RCC 7860 (cell line): Measurements from ENCODE around the gene TTBK2.
"Not testable (repeated sequence)": the region's sequence is repeated elsewhere in the genome, so short reads cannot be mapped to it uniquely, and the experiment has no call there.

ENCODE experiments used
- DNase-seq: peaks from one replicate; pipeline ENCODE4 v3.0.0-alpha.2; 2015; ENCODE audit warnings: low spot score
- FAIRE-seq: peaks from 2 replicates; lab custom pipeline; 2012; peaks lifted over from hg19 to GRCh38; lab: Jason Lieb, UNC

The TTBK2 gene

DNA sequence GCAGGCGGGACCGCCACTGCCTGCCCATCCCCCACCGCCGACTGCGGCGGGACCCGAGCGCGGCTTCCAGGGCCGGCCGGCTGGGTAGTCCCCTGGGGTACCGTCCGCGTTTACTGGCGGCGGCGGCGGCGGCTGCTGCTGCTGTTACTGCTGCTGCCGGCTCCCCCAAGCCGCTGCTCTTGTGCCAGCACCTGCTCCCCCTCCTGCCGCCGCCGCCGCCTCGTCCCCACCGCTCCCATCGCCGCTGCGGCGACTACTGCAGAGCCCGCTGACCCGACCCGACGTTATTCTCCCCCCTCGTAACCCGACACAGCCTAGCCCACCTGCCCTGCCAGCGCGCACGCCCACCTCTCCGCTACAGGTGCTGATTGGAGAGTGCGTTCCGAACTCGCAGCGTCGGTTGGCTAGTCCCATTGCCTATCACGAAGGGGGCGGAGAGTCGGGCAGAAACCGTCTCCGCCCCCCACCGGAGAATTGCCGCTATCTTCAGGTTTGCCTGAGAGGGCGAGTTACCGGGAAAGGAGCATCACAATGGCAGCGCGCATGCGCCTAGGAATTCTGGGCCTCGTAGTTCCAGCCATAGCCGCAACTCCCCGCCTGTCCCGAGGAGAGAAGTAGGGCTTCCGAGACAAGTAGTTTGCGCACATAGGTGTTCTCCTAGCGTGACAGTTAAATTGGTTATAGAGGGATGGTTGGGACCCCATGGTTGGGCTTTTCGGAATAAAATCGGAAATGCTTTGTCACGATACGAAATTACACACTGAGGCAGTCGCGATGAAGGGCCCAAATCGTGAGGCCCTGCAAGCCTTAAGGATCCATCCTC, at the start of gene TTBK2:
TTBK2 (minus strand) TSS at position 260 of the 823 bp plus-strand sequence. CDS start 42,161 bp downstream, outside the sequence.
- peak; percentile 90 for FAIRE-seq
- DNase-seq = peak; percentile 97

DNA sequence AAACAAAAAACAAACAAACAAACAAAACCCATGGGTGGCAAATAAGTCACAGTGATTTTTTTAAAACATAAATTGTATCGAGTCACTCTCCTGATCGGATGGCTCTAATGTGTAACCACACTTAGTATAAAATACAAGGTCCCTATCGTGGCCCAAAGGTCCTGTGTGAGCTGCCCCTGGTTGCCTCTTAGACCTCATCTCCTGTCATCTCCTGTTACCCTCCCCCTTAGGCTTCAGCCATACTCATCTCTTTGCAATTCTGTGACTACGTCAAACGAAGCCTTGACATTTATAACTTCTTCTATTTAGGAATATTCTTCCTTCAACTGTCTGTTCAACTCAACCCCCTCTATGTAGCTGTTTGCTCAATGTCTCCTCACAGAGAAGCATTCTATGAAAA, 43.9 kb upstream of the TTBK2 start:
- DNase-seq (no peak), FAIRE-seq (no peak)

GRCh38 chr15:42955518-42955917, 34.9 kb upstream of the TTBK2 start:
- FAIRE-seq = no peak
- DNase-seq = no peak

GRCh38 chr15:42954291-42954690, 33.7 kb upstream of the TTBK2 start:
- FAIRE-seq = no peak
- no peak for DNase-seq

DNA sequence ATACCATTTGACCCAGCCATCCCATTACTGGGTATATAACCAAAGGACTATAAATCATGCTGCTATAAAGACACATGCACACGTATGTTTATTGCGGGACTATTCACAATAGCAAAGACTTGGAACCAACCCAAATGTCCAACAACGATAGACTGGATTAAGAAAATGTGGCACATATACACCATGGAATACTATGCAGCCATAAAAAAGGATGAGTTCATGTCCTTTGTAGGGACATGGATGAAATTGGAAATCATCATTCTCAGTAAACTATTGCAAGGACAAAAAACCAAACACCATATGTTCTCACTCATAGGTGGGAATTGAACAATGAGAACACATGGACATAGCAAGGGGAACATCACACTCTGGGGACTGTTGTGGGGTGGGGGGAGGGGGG, 28.3 kb upstream of the TTBK2 start:
- FAIRE-seq, DNase-seq: not testable (repeated sequence)

- no peak for DNase-seq
- no peak for FAIRE-seq
These were observed 19.9 kb upstream of the TTBK2 start for GRCh38 chr15:42940527-42940926.

DNA sequence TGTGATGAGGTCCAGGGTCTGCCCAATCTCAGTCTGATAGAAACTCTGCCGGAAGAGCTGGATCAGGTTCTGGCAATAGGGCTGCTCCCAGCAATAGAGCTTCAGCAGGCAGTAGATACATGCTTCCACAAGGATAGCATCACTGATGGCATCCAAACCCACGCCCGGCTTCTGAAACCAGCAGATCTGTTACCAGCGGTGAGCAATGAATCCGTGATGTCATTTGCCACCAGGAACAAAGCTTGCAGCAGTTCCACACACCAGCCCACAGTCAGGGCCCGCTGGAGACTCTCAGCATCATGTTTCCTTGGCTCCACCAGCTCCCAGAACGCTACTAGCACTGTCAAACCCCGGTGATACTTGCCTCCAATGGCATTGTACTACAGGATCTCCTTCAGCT, 19.3 kb upstream of the TTBK2 start:
- no peak for DNase-seq
- no peak for FAIRE-seq

DNA sequence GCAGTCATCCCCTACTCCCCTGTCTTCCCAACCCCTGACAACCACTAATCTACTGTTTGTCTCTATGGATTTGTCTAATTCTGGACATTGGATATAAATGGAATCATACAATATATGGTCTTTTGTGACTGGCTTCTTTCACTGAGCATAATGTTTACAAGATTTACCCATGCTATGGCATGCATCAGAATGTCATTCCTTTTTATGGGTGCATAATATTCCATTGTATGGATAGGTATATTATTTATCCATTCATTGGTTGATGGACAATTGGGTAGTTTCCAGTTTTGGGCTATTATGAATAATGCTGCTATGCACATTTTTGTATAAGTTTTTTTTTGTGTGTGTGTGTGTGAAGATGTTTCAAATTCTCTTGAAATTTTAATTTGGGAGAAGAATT, 16.6 kb upstream of the TTBK2 start:
- FAIRE-seq (no peak), DNase-seq (no peak)

DNA sequence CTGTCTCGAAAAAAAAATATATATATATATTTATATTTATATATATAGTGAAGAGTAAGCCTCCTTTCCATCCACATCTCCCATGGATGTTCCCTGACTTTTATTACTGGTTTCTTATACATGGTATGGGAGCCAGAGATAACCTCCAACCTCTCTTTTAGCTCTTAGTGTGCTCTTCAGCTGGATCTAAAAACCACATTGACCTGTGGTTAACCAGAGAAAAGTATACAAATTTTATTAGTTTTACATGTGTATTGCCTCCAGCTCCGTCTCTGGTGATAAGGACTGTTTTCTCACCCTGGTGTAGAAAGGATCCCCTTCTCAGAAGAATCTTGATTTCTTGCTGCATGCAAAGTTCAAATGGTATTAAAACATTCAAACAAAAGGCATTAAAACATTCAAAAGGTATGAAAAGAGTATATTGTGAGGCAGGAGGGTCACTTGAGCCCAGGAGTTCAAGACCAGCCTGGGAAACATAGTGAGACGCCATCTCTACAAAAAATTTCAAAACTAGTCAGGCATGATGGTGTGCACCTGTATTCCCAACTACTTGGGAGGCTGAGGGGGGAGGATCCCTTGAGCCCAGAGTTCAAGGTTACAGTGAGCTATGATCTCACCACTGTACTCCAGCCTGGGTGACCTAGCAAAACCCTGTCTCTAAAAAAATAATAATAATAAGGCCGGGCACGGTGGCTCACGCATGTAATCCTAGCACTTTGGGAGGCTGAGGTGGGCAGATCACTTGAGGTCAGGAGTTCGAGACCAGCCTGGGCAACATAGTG, 13.5 kb upstream of the TTBK2 start:
- DNase-seq (no peak), FAIRE-seq (no peak)

- DNase-seq = no peak
- no peak for FAIRE-seq
These were observed 12.4 kb upstream of the TTBK2 start for GRCh38 chr15:42932833-42933515.

DNA sequence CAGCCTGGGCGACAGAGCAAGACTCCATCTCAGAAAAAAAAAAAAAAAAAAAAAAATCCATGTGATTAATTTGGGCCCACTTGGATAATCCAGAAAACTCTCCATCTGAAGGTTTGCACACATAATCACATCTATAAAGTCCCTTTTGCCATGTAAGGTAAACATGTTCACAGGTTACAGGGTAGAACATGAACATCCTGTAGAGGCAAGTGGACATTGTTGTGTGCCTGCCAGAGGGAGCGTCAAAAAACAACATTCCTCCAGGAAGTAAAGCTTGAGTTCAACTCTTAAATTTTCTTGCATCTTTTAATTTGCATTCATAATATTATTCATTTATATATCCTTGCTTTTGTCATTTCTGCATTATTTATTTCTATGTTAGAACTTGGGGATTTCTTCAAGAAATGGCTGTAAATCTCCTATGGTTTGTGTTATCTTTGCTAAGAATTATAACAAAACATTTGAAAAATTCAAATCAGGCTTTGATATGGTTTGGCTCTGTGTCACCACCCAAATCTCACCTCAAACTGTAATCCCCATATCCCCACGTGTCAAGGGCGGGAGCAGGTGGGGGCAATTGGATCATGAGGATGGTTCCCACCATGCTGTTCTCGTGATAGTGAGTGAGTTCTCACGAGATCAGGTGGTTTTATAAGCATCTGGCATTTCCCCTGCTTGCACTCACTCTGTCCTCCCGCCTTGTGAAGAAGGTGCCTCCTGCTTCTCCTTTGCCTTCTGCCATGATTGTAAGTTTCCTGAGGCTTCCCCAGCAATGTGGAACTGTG, 11.3 kb upstream of the TTBK2 start:
- FAIRE-seq (no peak), DNase-seq (no peak)

DNA sequence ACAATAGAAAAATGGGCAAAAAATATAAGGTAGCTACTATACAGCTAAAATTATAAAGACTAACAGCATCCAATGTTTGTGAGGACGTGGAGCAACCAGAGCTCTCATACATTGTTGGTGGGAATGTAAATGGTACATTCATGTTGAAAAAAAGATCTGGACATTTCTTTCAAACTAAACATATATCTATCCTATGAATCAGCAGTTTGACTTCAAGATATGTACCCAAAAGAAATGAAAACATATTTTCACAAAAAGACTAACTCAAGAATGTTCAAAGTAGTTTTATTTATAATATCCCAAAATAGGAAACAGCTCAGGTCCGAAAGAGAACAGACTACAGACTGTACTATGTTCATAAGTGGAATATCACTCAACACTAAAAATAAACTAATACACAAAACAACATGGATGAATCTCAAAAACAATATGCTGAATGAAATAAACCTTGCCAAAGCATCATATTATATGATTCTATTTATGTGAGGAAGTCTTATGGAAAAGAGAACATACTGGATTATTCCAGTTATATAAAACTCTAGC, 8.8 kb upstream of the TTBK2 start:
- FAIRE-seq (no peak), DNase-seq (no peak)

DNA sequence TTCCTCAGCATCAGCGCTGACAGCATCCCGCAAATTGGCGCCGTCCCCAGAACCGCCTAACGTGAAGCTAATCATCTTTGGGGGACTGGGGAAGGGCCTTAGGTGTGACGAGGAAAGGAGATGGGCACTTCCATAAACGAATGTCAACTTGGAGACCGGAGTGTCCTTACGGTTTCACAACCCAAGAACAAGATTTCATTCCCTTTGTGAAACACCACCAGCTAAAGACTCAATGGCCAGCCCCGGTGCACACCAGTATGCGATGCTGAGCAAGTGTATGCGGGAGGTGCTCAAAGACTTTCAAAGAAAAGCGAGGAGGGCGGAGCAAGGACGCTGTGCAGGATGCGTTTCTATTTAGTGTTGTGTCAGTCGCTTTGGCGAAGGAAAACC, 759 bp upstream of the TTBK2 start:
- FAIRE-seq (no peak), DNase-seq (no peak)

DNA sequence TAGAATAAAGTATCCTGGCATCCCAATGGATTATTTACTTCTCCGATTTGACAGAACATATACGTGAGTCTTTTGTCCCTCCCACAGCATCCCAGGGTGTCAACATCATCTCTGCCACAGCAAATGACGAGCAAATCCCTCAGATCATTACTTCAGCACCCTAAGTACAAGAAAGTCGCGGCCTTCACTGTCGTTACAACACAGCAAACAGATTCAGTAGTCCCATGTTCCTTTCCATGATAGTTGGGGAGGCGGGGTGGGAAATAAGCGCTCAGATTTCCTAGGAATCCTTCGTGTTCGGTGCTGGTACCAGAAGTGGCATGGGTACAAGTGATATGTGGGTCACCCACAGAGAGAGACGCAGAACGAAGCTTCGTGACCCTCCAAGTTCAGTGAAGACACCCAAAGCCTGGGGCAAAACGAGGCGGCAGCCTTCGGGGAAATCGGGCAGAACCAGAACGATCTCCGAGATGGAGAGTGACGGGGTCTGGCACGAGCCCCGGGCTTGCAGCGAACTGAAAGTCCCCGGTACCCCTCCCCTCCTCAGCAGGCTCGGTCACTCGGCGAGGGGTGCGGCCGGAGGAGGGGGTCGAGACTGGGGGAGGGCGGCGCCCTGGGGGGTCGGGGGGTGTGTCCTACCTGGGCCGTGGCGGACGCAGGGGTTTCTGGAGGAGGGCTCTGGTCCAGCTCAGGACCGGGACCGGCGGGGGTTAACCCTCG, 619 bp downstream of the TTBK2 start:
- FAIRE-seq (no peak), DNase-seq (peak; percentile 15)

GRCh38 chr15:42919308-42919707, 1.3 kb downstream of the TTBK2 start:
- no peak for FAIRE-seq
- DNase-seq = no peak

- FAIRE-seq = no peak
- no peak for DNase-seq
These were observed 2.5 kb downstream of the TTBK2 start for GRCh38 chr15:42918047-42918446.

DNA sequence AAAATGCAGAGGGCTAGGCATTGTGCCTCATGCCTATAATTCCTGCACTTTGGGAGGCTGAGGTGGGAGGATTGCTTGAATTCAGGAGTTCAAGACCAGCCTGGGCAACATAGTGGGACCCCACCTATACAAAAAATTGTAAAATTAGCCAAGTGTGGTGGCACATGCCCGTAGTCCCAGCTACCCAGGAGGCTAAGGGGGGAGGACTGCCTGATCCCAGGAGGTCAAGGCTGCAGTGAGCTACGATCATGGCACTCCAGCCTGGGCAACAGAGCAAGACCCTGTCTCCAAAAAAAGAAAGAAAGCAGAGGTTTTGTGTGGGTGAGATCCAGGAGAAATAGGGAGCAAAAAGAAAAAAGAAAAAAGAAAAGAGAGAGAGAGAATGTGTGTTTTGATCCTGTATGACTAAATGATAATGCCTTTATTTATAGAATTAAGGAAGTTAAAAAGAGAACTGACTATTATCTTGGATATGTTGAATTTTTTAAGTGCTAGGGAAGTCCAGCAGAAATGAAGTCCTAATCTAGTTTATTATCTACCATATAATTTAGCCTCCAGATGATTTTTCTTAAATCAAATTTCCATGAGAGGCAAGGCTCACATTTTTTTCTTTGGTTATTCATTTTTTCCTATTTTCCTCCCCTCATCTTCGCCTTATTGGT, 4.8 kb downstream of the TTBK2 start:
- DNase-seq (no peak), FAIRE-seq (no peak)

GRCh38 chr15:42914728-42915497, 5.7 kb downstream of the TTBK2 start:
- peak; percentile 21 for DNase-seq
- no peak for FAIRE-seq
